H9 (cell line): Measurements from ENCODE around the gene MAST2. TPM values are rescaled to one million over a fixed set of nuclear protein-coding genes. Genes with fewer than 3 reads are reported as not detected.

Source experiments
- DNase-seq: peaks from one replicate; pipeline ENCODE4 v3.0.0-alpha.2; 2017
- H2AFZ ChIP-seq: one replicate; pipeline ENCODE4 v1.6.1; 2013; ENCODE audit warnings: mild to moderate bottlenecking, low read length, control low read depth, moderate library complexity
- H2AK5ac ChIP-seq: 2 replicates; pipeline ENCODE4 v1.6.1; 2013; ENCODE audit warnings: low read length, control low read depth, mixed read lengths; ENCODE audit not compliant: insufficient read length
- H2BK120ac ChIP-seq: one replicate; pipeline ENCODE4 v1.6.1; 2013; ENCODE audit warnings: low read depth, mild to moderate bottlenecking, low read length, control low read depth, inconsistent platforms; ENCODE audit not compliant: poor library complexity, severe bottlenecking
- H2BK12ac ChIP-seq: 2 replicates; pipeline ENCODE4 v1.6.1; 2013; ENCODE audit warnings: low read length, control low read depth, mixed read lengths, low read depth; ENCODE audit not compliant: insufficient read length
- H2BK15ac ChIP-seq: 2 replicates; pipeline ENCODE4 v1.6.1; 2013; ENCODE audit warnings: low read depth, low read length, control low read depth
- H2BK20ac ChIP-seq: one replicate; pipeline ENCODE4 v1.6.1; 2013; ENCODE audit warnings: low read depth, mild to moderate bottlenecking, low read length, control low read depth, inconsistent platforms; ENCODE audit not compliant: poor library complexity, severe bottlenecking
- H2BK5ac ChIP-seq: 2 replicates; pipeline ENCODE4 v1.6.1; 2013; ENCODE audit warnings: low read length, control low read depth, mixed read lengths; ENCODE audit not compliant: insufficient read length
- H3K14ac ChIP-seq: 2 replicates; pipeline ENCODE4 v1.6.1; 2013; ENCODE audit warnings: low read length, control low read depth; ENCODE audit not compliant: insufficient read depth
- H3K18ac ChIP-seq: 2 replicates; pipeline ENCODE4 v1.6.1; 2013; ENCODE audit warnings: low read depth, mild to moderate bottlenecking, mixed read lengths, low read length, control low read depth; ENCODE audit not compliant: insufficient read length
- H3K23ac ChIP-seq: 2 replicates; pipeline ENCODE4 v1.6.1; 2013; ENCODE audit warnings: low read length, control low read depth, mixed read lengths, low read depth; ENCODE audit not compliant: insufficient read length
- H3K23me2 ChIP-seq: 2 replicates; pipeline ENCODE4 v1.6.1; 2013; ENCODE audit warnings: low read depth, mild to moderate bottlenecking, mixed read lengths, low read length, control low read depth; ENCODE audit not compliant: insufficient read length, poor library complexity, severe bottlenecking
- H3K27ac ChIP-seq: 2 replicates; pipeline ENCODE4 v1.5.1; 2013; ENCODE audit warnings: low read length, control low read depth, mixed read lengths, low read depth; ENCODE audit not compliant: insufficient read length
- H3K27me3 ChIP-seq: 2 replicates; pipeline ENCODE4 v1.6.1; 2013; ENCODE audit warnings: low read length, control low read depth, inconsistent platforms; ENCODE audit not compliant: insufficient read depth
- H3K4ac ChIP-seq: 2 replicates; pipeline ENCODE4 v1.6.1; 2013; ENCODE audit warnings: low read depth, mild to moderate bottlenecking, control low read depth, inconsistent platforms, low read length, moderate library complexity
- H3K4me1 ChIP-seq: 2 replicates; pipeline ENCODE4 v1.6.1; 2013; ENCODE audit warnings: low read length, control low read depth, inconsistent platforms; ENCODE audit not compliant: insufficient read depth
- H3K4me2 ChIP-seq: 2 replicates; pipeline ENCODE4 v1.6.1; 2013; ENCODE audit warnings: low read length, control low read depth, mixed read lengths; ENCODE audit not compliant: insufficient read length, insufficient read depth
- H3K56ac ChIP-seq: 2 replicates; pipeline ENCODE4 v1.6.1; 2013; ENCODE audit warnings: low read depth, mild to moderate bottlenecking, mixed read lengths, low read length, control low read depth; ENCODE audit not compliant: insufficient read length
- H3K79me1 ChIP-seq: 2 replicates; pipeline ENCODE4 v1.6.1; 2013; ENCODE audit warnings: low read depth, mild to moderate bottlenecking, moderate library complexity, low read length, control low read depth, inconsistent platforms; ENCODE audit not compliant: insufficient read depth, poor library complexity, severe bottlenecking
- H3K79me2 ChIP-seq: 2 replicates; pipeline ENCODE4 v1.6.1; 2013; ENCODE audit warnings: low read length, control low read depth, inconsistent platforms; ENCODE audit not compliant: insufficient read depth
- H3K9ac ChIP-seq: 2 replicates; pipeline ENCODE4 v1.6.1; 2013; ENCODE audit warnings: low read length, control low read depth, mixed read lengths; ENCODE audit not compliant: insufficient read length; ENCODE audit errors: extremely low read depth
- H3K9me3 ChIP-seq: one replicate; pipeline ENCODE4 v1.6.1; 2013; ENCODE audit warnings: low read depth, low read length, inconsistent platforms; ENCODE audit not compliant: control insufficient read depth
- H3T11ph ChIP-seq: one replicate; pipeline ENCODE4 v1.6.1; 2013; ENCODE audit warnings: mild to moderate bottlenecking, low read length, control low read depth, inconsistent platforms
- H4K20me1 ChIP-seq: one replicate; pipeline ENCODE4 v1.6.1; 2013; ENCODE audit not compliant: control insufficient read depth, insufficient read length, insufficient read depth
- H4K5ac ChIP-seq: 2 replicates; pipeline ENCODE4 v1.6.1; 2013; ENCODE audit warnings: low read depth, mild to moderate bottlenecking, mixed read lengths, low read length, control low read depth; ENCODE audit not compliant: insufficient read length
- H4K8ac ChIP-seq: replicated peaks from 2 replicates; pipeline ENCODE4 v1.6.1; 2013; ENCODE audit warnings: low read length, control low read depth, mixed read lengths, low read depth; ENCODE audit not compliant: insufficient read length
- H4K91ac ChIP-seq: 2 replicates; pipeline ENCODE4 v1.6.1; 2013; ENCODE audit warnings: low read depth, mild to moderate bottlenecking, moderate library complexity, mixed read lengths, low read length, control low read depth; ENCODE audit not compliant: insufficient read length
- H3K27ac Mint-ChIP-seq, 3 experiments: 2 replicates in 2 of 3; 3 replicates in 1 of 3; pipeline ENCODE4 v1.8.0; 2020 to 2021; ENCODE audit warnings: mixed read lengths in 3 of 3, mild to moderate bottlenecking in 1 of 3, moderate library complexity in 1 of 3
- H3K27me3 Mint-ChIP-seq: 2 replicates; pipeline ENCODE4 v1.8.0; 2021; ENCODE audit warnings: low read depth, mild to moderate bottlenecking, moderate library complexity, mixed read lengths
- H3K36me3 Mint-ChIP-seq, 3 experiments: 2 replicates in 2 of 3; 3 replicates in 1 of 3; pipeline ENCODE4 v1.8.0; 2020 to 2021; ENCODE audit warnings: low read depth in 3 of 3, mixed read lengths in 3 of 3; ENCODE audit not compliant: insufficient read depth in 1 of 3
- H3K4me1 Mint-ChIP-seq, 2 experiments: 2 replicates each; pipeline ENCODE4 v1.8.0; 2020; ENCODE audit warnings: mixed read lengths in 2 of 2
- H3K4me3 Mint-ChIP-seq, 2 experiments: 2 replicates in 1 of 2; 3 replicates in 1 of 2; pipeline ENCODE4 v1.8.0; 2020 to 2021; ENCODE audit warnings: mild to moderate bottlenecking in 2 of 2, mixed read lengths in 2 of 2, moderate library complexity in 1 of 2
- H3K9me3 Mint-ChIP-seq, 2 experiments: 2 replicates in 1 of 2; 3 replicates in 1 of 2; pipeline ENCODE4 v1.8.0; 2020; ENCODE audit warnings: mild to moderate bottlenecking in 2 of 2, mixed read lengths in 2 of 2, moderate library complexity in 1 of 2
- CTCF ChIP-seq: fragments of 200-600 bp; sonication (generic); conservative IDR thresholded peaks from 3 replicates; pipeline ENCODE4 v1.8.0; 2021; ENCODE audit warnings: antibody characterized with exemption, mild to moderate bottlenecking
- WGBS: extraction: QIAGEN DNeasy Blood & Tissue Kit; methylation state at CpG from one replicate; pipeline ENCODE4 v1.1.7; 2013; ENCODE audit warnings: missing lambda C conversion rate, low lambda C conversion rate, mixed read lengths; ENCODE audit not compliant: insufficient read length; ENCODE audit errors: extremely low coverage; 5-methylcytosine and 5-hydroxymethylcytosine counted together
- total RNA-seq: library from RNA; stranded (reverse); gene quantifications from 2 replicates; pipeline ENCODE4 v1.2.1, GENCODE V29; 2021

MAST2 gene
- total RNA-seq, 1 experiment from 2014 or later: 28.8 TPM

- no peaks in the 10 kb centered on the region for H3K27me3 ChIP-seq
- no peaks in the 10 kb centered on the region for H3K23me2 ChIP-seq
- no peak overlapping the region for H3T11ph ChIP-seq
- Mint-ChIP-seq H3K27me3 (no peaks in the 10 kb centered on the region), H3K4me1 (no peaks in the 10 kb centered on the region), H3K36me3 (peaks cover 21 to 24% (median 22%) of the 10 kb centered on the region in 3 experiments), H3K9me3 (peaks cover 0 to 3% of the 10 kb centered on the region in 2 experiments; a peak in 3 of 5 replicates), H3K4me3 (no peak overlapping the region), H3K27ac (no peak overlapping the region)
- no peak for TF ChIP-seq CTCF
- H2BK5ac ChIP-seq: no peak overlapping the region
- no peak overlapping the region for H3K27ac ChIP-seq
- no peaks in the 10 kb centered on the region for H3K4me1 ChIP-seq
- H3K23ac ChIP-seq: no peak overlapping the region
- H4K5ac ChIP-seq: no peak overlapping the region
- no CpG with 5 or more reads among the region's 7 CpGs for WGBS
- no peak overlapping the region for H4K91ac ChIP-seq
- H3K9ac ChIP-seq: no peak overlapping the region
- no peaks in the 10 kb centered on the region for H3K9me3 ChIP-seq
- H3K56ac ChIP-seq: no peak overlapping the region
- H4K8ac ChIP-seq: no peak overlapping the region
- no peak overlapping the region for H2BK12ac ChIP-seq
- no peak for DNase-seq
- H3K79me2 ChIP-seq: no peaks in the 10 kb centered on the region
- no peak overlapping the region for H2BK120ac ChIP-seq
- H2BK15ac ChIP-seq: no peak overlapping the region
- no peak overlapping the region for H2AFZ ChIP-seq
- no peak overlapping the region for H3K4ac ChIP-seq
- H2BK20ac ChIP-seq: no peak overlapping the region
- H2AK5ac ChIP-seq: no peak overlapping the region
- no peak overlapping the region for H3K4me2 ChIP-seq
- H4K20me1 ChIP-seq: no peaks in the 10 kb centered on the region
- no peak overlapping the region for H3K18ac ChIP-seq
- no peaks in the 10 kb centered on the region for H3K79me1 ChIP-seq
- no peak overlapping the region for H3K14ac ChIP-seq
Observed at GRCh38 chr1:46019348-46019747, 215.9 kb downstream of the MAST2 start.
